Measurements from ENCODE around the gene LRRIQ3. TPM values are rescaled to one million over a fixed set of nuclear protein-coding genes. Genes with fewer than 3 reads are reported as not detected.

Gene LRRIQ3
- total and polyA plus RNA-seq, 9 of the 15 experiments (the other 6 are each of a cell fraction or from before 2014, with no cell fraction given), result 0.27 to 2.8 (median 1.7) TPM

GRCh38 chr1:74057719-74058118, 140.3 kb downstream of the LRRIQ3 start (continued):
- TF ChIP-seq ZBTB9 (CRISPR knock-in tag; IDR thresholded peaks at IDR 0.05) (no peak), MAFG (tag; conservative IDR thresholded peaks at IDR 0.05) (peak; percentile 44), ZSCAN32 (CRISPR knock-in tag; IDR thresholded peaks at IDR 0.05) (no peak), PHTF2 (CRISPR knock-in tag; IDR thresholded peaks at IDR 0.05) (no peak), L3MBTL2 (IDR thresholded peaks at IDR 0.05) (no peak), NR1H2 (CRISPR knock-in tag; IDR thresholded peaks at IDR 0.05) (no peak), ZNF184 (CRISPR knock-in tag; IDR thresholded peaks at IDR 0.05) (no peak)

- Histone ChIP-seq H3K9me3 (replicated peaks; ENCODE audit: control insufficient read depth, insufficient read depth, low read depth, low read length) (no peaks in the 10 kb centered on the region), H3K79me2 (ENCODE audit: control insufficient read depth, insufficient read depth, low read length) (no peaks in the 10 kb centered on the region), H3K4me2 (ENCODE audit: insufficient read depth, low read length) (no peak overlapping the region), H3K27ac (ENCODE audit: extremely low read depth, low read depth, low read length) (no peak overlapping the region), H3K9me1 (ENCODE audit: control insufficient read depth, insufficient read depth, low read length) (no peaks in the 10 kb centered on the region), H2AFZ (ENCODE audit: low read depth, low read length) (no peak overlapping the region), H3K4me3 (no peak overlapping the region), H3K36me3 (ENCODE audit: control insufficient read depth, insufficient read depth, low read length) (no peaks in the 10 kb centered on the region), H3K4me1 (replicated peaks in 1 of 2; ENCODE audit: control insufficient read depth in 2 of 2, insufficient read depth in 2 of 2, low read length in 2 of 2) (no peaks in the 10 kb centered on the region), H3K9ac (ENCODE audit: insufficient read depth in 1 of 2, low read depth in 2 of 2, low read length in 2 of 2) (no peak overlapping the region), H3K27me3 (ENCODE audit: control insufficient read depth in 2 of 2, insufficient read depth in 2 of 2, low read length in 2 of 2) (no peaks in the 10 kb centered on the region), H4K20me1 (replicated peaks; ENCODE audit: control insufficient read depth, insufficient read depth, low read length) (no peaks in the 10 kb centered on the region)
- no TSS peak for BruUV-seq (replicated peaks)
- POLR2A ChIA-PET, result no interaction called here
- in situ Hi-C loops (cut with MboI) (no loop called here), intact Hi-C loops (cut with micrococcal nuclease) (no loop called here)
- FAIRE-seq, result no peak
- TF ChIP-seq JUN (IDR thresholded peaks at IDR 0.05; ENCODE audit: borderline replicate concordance, low read depth, low read length), result no peak
- TF ChIP-seq JUN (CRISPR knock-in tag; IDR thresholded peaks at IDR 0.05; ENCODE audit: borderline replicate concordance), result no peak
- no peak for TF ChIP-seq DMBX1 (CRISPR knock-in tag; IDR thresholded peaks at IDR 0.05; ENCODE audit: borderline replicate concordance)
- no peak for TF ChIP-seq SAP30 (IDR thresholded peaks at IDR 0.05; ENCODE audit: borderline replicate concordance, insufficient read depth, low read depth, low read length, poor library complexity, severe bottlenecking)
- TF ChIP-seq SRF (CRISPR knock-in tag; IDR thresholded peaks at IDR 0.05), result no peak
- no peak for TF ChIP-seq MYNN (IDR thresholded peaks at IDR 0.05)
- no peak for TF ChIP-seq MYNN (CRISPR knock-in tag; IDR thresholded peaks at IDR 0.05)
- TF ChIP-seq SETDB1 (IDR thresholded peaks at IDR 0.05; ENCODE audit: low read length), result no peak
- TF ChIP-seq KDM1A (IDR thresholded peaks at IDR 0.05), result no peak
- CTCF ChIA-PET (ENCODE audit: low intra/inter-chr PET ratio), result no interaction called here
- ATAC-seq, result no peak
- WGBS (ENCODE audit: insufficient coverage, low coverage, missing lambda C conversion rate), result 0% methylated on average over 1 of the region's 1 CpG
- no peak for DNase-seq (ENCODE audit: extremely low read depth in 1 of 4, low spot score in 3 of 4)
Measured at GRCh38 chr1:74053407-74053806, 144.6 kb downstream of the LRRIQ3 start.
